Activated CD4-positive, alpha-beta T cell treated with anti-CD3 and anti-CD28 coated beads, Interleukin-2, Interleukin-4, amounts not matched to agents 100 ng/mL and 50 ng/mL, durations not matched to agents 16 hours and 8 hours (primary cell): ENCODE measurements around the gene TAAR6.
"Not testable (repeated sequence)": the region's sequence is repeated elsewhere in the genome, so short reads cannot be mapped to it uniquely, and the experiment has no call there.

ENCODE experiments used
- DNase-seq: peaks from one replicate; pipeline ENCODE4 v3.0.0-alpha.2; 2020; ENCODE audit warnings: low spot score

The TAAR6 gene, protein sequence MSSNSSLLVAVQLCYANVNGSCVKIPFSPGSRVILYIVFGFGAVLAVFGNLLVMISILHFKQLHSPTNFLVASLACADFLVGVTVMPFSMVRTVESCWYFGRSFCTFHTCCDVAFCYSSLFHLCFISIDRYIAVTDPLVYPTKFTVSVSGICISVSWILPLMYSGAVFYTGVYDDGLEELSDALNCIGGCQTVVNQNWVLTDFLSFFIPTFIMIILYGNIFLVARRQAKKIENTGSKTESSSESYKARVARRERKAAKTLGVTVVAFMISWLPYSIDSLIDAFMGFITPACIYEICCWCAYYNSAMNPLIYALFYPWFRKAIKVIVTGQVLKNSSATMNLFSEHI

DNA sequence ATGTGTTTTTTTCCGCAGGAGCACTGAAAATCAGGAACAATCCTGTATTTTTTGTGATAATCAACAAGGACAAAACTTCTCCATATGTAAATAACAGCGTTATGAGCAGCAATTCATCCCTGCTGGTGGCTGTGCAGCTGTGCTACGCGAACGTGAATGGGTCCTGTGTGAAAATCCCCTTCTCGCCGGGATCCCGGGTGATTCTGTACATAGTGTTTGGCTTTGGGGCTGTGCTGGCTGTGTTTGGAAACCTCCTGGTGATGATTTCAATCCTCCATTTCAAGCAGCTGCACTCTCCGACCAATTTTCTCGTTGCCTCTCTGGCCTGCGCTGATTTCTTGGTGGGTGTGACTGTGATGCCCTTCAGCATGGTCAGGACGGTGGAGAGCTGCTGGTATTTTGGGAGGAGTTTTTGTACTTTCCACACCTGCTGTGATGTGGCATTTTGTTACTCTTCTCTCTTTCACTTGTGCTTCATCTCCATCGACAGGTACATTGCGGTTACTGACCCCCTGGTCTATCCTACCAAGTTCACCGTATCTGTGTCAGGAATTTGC lies at the start of gene TAAR6:
TAAR6 (plus strand) TSS at position 102 of the 557 bp plus-strand sequence; CDS start at position 102, 0 bp downstream.
- DNase-seq = no peak

DNA sequence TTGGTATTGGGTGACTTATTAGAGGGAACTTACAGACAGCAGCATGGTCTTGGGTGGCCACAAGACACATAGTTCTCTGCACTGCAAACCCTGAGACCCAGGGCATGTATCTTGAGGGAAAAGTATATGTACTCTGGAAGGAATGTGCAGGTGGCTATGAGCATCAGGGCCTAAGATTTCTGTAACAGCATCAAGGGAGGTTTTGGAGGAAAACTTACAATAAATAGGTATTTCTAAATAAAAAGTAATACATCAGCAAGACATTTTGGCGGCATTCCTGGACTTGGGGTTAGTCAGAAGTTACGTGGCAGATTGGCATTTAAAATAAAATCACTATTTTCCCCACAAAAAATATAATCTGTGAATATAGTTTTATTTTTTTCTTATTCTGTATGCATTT lies 49.2 kb upstream of the TAAR6 start:
- no peak for DNase-seq

DNA sequence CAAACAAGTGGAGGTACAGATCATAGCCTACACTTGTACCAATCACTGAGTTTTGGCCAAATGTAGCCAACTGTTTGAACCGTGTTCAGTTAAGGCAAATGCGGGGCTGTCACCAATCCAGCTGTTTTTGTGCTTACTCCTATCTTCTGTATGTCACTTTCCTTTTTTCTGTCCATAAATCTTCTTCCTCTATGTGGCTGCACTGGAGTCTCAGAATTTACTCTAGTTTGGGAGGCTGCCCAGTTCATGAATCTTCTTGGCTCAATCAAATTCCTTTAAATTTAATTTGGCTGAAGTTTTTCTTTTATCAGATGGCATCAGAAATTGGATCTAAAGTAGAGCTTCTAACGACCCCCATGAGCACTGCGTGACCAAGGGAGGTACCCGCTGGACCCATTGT lies 45.5 kb upstream of the TAAR6 start:
- no peak for DNase-seq

DNA sequence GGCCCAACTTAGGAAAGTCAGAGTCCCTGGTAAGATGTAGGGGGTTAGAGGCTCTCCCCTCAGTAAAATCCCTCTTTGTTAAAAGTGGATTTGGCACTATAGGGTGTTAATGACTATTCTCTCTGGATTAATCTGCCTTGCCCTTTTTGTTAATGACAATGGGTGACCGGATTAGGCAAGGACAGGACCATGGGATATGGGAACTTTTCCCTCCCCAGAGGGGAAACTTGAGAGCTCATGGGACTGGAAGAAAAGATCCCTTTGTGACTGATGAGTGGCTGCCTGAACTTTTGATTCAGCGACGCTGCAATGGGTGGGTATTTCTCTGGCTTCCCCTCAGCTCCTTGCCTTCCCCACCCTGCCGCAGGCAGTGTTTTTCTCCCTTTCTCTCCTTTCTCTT lies 44.3 kb upstream of the TAAR6 start:
- no peak for DNase-seq

DNA sequence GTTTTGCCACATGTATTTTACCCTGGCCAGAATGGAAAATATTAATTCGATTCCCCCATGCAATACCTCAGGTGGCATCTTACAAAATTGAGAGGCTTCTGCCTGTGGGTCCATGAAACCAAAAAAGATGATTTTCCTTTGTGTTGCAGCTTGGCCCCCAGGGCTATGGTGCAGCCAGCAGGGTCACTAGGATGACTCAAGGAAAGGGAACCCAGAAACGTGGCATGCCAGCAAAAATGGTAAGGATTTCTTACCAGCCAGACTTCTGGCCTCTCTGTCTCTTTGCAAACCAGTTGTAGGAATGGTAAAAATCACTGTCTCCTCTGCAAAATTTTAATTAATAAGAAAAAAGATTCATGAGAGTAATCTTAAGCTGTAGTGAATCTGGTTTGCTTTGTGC lies 43.7 kb upstream of the TAAR6 start:
- DNase-seq = no peak

DNA sequence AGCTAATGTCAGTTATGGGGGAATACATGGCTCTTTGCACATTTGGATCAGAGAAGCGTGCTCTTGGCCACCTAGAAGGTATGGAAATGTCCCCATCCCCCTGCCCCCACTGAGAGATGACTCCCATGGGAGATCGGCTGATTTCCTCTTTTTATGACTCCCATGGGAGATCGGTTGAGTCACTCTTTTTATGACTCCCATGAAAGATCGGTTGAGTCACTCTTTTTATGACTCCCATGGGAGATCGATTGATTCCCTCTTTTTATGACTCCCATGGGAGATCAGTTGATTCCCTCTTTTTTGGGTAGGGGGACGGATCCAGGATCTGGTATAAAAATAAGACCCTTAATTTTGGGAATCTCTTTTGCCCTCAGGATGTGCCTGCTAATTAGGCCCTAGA lies 42.3 kb upstream of the TAAR6 start:
- DNase-seq = no peak

DNA sequence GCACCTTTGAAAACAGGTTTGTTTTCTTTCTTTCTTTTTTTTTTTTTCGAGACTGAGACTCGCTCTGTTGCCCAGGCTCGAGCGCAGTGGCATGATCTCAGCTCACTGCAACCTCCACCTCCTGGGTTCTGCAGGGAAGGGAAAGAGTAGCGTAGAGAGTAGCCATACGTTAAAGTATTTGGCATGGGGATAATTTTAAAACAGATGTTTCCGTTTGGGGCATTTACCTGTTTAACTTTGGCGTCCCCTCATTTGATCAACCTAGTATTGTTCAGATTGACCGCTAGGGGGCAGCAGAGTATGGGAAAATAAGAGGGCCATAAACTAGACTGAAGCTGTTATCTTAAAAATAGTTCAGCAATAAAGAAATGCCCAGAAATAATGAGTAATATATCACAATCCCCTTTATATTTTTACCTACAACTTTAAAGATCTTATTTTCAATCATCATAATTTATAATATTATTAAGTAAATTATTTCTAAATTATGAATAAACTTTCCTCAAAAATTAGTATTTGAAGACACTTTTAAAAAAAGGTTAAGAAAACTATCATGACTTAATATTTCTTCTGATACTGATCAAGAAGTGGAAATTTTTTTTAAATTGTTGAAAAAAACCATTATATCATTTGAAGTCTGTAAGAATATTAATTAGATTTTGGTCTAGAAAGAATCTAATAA lies 39.7 kb upstream of the TAAR6 start:
- DNase-seq = peak; percentile 73

DNA sequence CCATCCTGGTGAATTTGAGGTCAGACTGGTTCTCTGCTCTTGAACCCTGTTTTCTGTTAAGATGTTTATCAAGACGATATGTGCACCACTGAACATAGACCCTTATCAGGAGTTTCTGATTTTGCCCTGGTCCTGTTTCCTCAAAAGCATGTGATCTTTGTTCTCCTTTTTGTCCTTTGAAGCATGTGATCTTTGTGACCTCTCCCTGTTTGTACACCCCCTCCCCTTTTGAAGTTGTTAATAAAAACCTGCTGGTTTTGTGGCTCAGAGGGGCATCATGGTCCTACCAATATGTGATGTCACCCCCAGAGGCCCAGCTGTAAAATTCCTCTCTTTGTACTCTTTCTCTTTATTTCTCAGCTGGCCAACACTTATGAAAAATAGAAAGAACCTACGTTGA lies 35.6 kb upstream of the TAAR6 start:
- not testable (repeated sequence) for DNase-seq

DNA sequence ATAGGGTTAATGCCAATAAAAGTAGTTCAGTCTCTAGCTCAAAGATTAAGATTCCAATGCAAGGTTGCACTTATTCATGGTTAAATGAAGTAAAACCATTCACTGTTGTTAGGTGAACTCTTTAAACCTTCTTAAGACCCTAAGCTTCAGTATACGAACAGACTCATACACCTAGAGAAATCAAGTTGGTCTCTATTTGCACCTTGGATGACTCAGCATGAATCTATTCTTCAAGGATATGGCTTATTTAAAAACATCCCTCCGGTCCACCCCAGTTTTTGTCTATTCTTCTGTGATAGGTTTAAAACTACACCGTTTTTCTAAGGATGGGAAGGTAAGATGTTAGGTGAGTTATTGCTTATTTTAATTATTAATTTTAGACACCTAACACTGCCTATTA lies 33.0 kb upstream of the TAAR6 start:
- DNase-seq = no peak

DNA sequence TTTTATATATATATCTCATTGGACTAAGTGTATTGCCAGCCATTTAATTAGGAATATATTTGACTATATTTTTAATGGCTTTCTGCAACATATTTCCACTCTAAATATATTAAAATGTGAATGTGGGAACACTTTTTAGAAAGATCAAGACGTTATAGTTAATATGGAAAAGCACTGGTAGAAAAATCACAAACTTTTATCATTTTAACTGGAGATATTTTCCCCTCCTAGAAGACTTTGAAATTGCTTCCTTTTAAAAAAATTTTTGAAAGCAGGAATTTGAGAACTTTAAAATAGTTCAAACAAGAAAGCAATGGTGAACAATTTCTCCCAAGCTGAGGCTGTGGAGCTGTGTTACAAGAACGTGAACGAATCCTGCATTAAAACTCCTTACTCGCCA lies 32.1 kb upstream of the TAAR6 start, which contains the start of gene TAAR9:
TAAR9 (plus strand) TSS at position 301 of the 400 bp plus-strand sequence; CDS start at position 314, 13 bp downstream.
- no peak for DNase-seq

DNA sequence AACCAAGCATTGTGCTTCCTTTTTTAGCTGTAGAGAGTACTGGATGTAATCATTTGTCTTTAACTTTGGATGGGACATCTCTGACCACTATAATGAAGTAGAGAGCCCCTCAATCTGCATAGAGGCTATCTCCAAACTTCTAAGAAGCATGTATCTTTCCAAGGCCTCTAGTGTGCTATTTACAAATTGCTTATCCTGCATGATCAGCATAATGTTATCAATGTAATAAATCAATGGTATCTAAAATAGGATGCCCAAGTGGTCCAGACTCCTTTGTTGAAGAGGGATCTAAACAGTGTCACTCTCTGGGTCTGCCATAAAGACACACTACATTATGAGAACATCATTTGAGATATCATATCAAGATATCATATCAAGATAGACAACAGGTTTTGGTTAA lies 25.3 kb upstream of the TAAR6 start:
- DNase-seq = no peak

DNA sequence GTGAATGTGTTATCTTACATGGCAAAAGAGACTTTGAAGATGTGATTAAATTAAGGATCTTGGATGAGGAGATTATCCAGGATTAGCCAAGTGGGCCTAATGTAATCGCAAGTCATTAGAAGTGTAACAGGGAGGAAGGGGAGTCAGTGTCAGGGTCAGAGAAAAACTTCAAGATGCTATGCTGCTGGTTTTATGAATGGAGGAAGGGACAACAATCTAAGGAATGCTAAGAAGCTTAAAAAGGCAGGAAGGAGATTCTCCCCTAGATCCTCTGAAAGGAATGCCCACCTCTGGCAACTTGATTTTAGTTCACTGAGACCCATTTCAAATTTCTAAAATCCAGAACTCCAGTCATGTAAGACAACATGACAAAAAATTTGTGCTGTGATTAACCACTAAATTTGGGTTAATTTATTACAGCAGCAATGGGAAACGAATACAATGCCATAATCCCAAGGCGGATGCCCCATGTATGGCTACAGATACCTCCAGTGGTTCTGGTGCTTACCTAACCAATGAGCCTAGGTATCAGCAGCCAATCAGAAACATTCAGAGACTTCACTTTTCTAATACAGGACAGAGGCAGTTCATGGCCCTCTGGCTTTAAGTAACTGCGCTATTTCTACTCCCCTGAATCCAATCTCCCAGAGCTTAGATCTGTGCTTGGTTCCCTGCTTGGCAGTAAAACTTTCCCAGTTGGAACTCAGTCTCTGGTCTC lies 21.2 kb upstream of the TAAR6 start:
- DNase-seq = no peak

DNA sequence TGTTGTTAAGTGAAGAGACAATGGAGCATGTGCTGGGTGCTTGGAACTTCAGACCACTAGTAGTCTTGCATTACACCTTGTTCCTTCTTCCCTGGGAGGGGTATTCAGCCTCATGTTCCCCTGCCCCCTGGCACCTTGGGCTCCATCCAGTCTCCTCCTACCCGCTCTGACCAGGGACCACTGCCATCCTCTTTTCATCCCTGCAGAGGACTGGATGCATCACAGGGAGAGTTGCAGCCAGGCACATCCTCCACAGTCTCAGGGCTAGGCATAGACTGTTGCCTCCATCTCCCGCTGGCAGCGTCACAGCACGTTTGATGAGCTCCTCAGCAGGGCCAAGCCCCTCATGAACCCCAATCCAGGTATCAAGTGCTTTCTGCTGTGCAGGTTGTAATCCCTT lies 18.9 kb upstream of the TAAR6 start:
- no peak for DNase-seq

DNA sequence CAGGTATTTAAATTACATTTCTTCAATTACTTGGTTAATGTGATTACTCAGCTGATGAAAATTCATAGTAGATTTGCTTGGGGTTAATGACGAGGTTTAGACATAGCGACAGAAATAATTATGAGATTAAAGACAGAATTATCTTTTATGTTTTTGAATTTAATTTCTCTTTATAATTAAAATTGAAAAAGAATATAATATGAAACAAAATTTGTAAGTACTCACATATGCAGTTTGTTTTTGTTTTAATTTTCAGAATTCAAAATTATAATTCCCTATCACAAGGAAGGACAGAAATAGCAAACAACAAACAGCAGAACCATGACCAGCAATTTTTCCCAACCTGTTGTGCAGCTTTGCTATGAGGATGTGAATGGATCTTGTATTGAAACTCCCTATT lies 17.8 kb upstream of the TAAR6 start, which contains the start of gene TAAR8:
TAAR8 (plus strand) TSS at position 301 of the 400 bp plus-strand sequence; CDS start at position 322, 21 bp downstream.
- DNase-seq = no peak

DNA sequence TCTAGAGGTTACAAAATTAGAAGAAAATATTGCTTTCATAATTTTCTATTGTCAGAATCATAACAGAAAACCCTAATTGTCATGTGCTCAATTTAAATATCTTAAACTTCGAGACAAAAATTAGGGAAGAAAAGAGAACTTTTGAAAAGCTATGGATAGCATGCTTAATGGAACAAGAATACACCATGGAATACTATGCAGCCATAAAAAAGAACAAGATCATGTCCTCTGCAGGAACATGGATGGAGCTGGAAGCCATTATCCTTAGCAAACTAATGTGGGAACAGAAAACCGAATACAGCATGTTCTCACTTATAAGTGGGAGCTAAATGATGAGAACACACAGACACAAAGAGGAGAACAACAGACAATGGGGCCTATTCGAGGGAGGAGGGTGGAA lies 10.0 kb upstream of the TAAR6 start:
- not testable (repeated sequence) for DNase-seq

DNA sequence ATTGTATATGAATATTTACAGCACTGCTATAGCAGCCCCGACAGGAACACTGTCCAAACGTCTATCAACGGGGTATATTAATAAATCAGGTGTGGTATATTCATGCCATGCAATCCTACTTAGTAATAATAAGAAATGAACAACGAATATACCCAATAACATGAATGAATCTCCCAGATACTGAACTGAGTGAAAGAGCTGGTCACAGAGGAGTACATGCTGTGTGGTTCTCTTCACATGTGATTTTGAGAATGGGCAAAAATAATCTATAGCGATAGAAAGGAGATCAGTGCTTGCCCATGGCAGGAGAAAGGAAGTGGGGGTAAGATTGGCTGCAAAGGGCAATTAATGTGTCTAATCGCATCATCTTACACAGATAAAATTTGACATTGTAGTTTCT lies 3.7 kb upstream of the TAAR6 start:
- no peak for DNase-seq

DNA sequence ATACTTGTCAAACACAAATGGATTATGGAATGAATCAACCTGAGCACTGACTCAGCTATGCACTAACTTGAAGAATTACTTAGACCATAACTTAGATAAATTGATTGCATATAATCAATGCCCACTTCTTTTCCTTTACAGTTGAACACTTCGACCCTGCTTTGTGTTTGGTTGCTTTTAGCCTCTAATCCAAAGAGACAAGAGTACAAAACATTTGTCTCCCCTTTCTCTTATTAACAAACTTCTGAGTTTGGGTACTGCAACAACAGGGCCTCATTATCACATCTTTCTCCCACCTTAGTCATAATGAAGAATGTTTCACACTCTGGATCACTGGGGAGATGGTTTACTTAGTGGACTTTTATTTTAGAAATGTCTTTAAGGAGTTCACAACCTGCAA lies 2.6 kb upstream of the TAAR6 start:
- no peak for DNase-seq

DNA sequence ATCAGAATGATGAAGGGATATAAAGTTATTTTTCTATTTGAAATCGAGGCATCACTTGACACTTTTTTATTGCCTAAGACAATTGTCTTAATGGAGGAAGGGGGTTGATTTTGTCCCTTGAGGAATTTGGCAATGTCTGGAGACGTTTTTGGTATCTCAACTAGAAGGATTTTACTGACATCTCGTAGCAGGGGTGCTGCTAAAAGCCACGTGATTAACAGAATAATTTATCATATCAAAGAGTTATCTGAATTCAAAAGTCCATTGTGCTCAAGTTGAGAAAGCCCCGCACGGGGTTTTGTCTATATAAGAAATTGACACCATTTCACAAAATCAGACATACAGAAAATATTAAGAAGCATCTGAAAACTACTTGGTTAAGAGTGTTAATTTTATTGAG lies 1.5 kb upstream of the TAAR6 start:
- no peak for DNase-seq

DNA sequence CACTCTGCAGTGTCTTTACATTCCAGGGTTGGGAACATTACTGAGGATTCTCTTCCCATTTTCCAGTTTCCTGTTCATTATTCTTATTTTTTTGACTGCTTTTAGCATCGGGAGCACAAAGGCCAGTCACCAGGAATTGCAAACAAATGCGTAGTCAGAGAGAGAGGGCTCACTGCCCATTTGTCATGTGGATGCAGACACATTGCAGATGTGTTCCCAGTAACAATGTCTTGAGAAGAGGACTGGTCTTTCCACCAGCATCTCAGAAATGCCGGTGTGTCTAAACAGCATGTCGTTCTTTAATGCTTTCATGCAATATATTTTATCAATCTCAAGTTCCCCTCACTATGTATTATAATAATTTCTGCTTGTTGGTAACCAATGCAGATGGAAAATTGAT lies 952 bp upstream of the TAAR6 start:
- DNase-seq = no peak

DNA sequence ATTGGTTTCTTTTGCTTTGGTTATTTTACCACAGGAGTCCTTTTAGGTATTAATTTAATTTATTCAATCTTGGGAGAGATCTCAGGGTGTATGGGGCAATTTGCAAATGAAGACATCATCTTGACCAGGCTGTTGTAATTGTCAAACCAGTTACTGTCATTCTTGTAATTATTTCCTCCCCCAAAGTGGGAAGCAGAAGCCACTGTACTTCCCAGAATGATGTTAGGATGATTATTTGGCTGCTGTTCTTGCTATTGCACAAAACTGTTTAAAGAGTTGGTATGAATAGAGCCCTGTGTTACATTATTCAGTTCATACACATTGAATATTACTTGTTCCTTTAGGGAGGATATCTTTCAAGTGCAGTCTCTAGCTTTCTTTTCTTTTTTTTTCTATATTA lies 1.7 kb downstream of the TAAR6 start:
- no peak for DNase-seq

DNA sequence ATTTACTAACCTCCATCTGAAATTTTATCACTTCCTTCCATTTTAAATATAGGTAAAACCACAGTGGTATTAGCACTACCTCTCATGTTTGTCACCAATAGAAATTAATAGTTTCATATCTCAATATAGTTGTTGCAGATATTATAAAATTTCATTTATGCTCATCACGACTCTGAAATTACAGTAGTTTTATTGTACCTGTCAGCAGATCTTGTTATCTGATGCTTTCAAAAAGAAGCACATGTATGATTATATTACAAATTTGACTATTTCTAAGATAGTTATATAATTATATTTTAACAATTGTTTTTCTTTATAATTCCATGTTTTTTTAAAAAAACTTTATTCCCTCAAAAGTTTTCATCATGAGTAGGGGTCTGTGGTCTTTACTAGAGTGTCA lies 14.6 kb downstream of the TAAR6 start:
- DNase-seq = no peak

DNA sequence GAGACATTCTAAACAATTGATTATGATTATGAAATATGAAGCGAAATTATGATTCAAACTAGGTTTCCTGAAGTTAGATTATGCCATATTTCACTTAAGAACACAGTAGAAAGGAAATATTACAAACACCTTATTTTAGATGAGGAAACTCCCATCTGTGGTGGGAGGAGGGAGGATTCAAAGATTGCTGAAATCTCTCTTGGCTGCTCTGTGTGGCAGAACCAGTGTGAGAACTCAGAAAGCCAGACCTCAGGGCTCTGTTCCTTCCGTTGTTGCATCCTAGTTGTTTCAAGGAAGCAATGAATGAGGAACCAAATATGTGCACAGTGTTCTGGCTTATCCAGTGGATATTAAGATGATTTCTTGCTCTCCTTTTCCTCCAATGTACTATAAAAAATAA lies 17.3 kb downstream of the TAAR6 start:
- DNase-seq = no peak

DNA sequence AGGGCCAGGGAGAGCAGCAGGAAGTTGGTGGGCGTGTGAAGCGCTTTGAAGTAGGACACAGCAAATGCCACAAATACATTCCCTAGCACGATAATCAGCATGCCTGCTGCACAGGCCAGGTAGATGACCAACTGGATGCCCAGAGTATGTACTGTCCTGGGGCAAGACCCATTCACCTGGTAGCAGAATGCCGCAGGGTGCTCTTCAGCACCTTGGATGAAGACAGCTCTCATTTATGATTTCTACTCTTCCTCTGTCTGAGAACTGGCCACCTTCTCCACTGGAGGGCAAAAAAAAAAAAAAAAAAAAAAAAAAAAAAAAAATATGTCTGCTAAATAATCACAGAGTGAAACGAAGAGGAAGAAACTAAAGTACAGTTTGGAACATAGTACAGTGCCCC lies 19.3 kb downstream of the TAAR6 start, which contains the start of gene TAAR5:
TAAR5 (minus strand) TSS at position 288 of the 400 bp plus-strand sequence; CDS start at position 233, 55 bp downstream.
- no peak for DNase-seq
